SIG-M5 treated with dmso at 0.1 percent for 504 hours (cell line): ENCODE data around the gene CCSER1.
A peak's percentile ranks its signal among the peaks of the same experiment; 100 is the strongest.

Experiments used
- DNase-seq: peaks from one replicate; lab custom pipeline; 2025; ENCODE audit not compliant: unreplicated experiment; lab: John Stamatoyannopoulos, UW

The CCSER1 gene

GRCh38 chr4:90127223-90127705 is at the start of gene CCSER1:
TSS of gene CCSER1 (plus strand) at chr4:90127394.
- DNase-seq: peak; percentile 7

GRCh38 chr4:90078440-90078839 is 48.8 kb upstream of the CCSER1 start:
- no peak for DNase-seq

GRCh38 chr4:90080116-90080515 is 47.1 kb upstream of the CCSER1 start:
- no peak for DNase-seq

GRCh38 chr4:90081432-90082144 is 45.6 kb upstream of the CCSER1 start:
- DNase-seq: no peak

- DNase-seq: no peak
Measured at GRCh38 chr4:90082449-90082848, 44.7 kb upstream of the CCSER1 start.

- DNase-seq: no peak
Measured at GRCh38 chr4:90084277-90084966, 42.8 kb upstream of the CCSER1 start.

GRCh38 chr4:90084967-90085295 is 42.3 kb upstream of the CCSER1 start:
- DNase-seq: no peak

GRCh38 chr4:90093526-90093925 is 33.7 kb upstream of the CCSER1 start:
- DNase-seq: no peak

- DNase-seq: no peak
Measured at GRCh38 chr4:90095000-90095399, 32.2 kb upstream of the CCSER1 start.

GRCh38 chr4:90099812-90100211 is 27.4 kb upstream of the CCSER1 start:
- DNase-seq: peak; percentile 2

GRCh38 chr4:90103991-90104390 is 23.2 kb upstream of the CCSER1 start:
- DNase-seq: no peak

GRCh38 chr4:90105274-90105673 is 21.9 kb upstream of the CCSER1 start:
- no peak for DNase-seq

- DNase-seq: no peak
Measured at GRCh38 chr4:90112715-90113114, 14.5 kb upstream of the CCSER1 start.

- DNase-seq: no peak
Measured at GRCh38 chr4:90113881-90114457, 13.2 kb upstream of the CCSER1 start.

- no peak for DNase-seq
Measured at GRCh38 chr4:90118527-90119195, 8.5 kb upstream of the CCSER1 start.

GRCh38 chr4:90120037-90120436 is 7.2 kb upstream of the CCSER1 start:
- DNase-seq: no peak

- no peak for DNase-seq
Measured at GRCh38 chr4:90120815-90121214, 6.4 kb upstream of the CCSER1 start.

GRCh38 chr4:90121676-90122354 is 5.4 kb upstream of the CCSER1 start:
- no peak for DNase-seq

GRCh38 chr4:90122355-90122748 is 4.8 kb upstream of the CCSER1 start:
- DNase-seq: no peak

GRCh38 chr4:90124276-90124675 is 2.9 kb upstream of the CCSER1 start:
- DNase-seq: no peak

- no peak for DNase-seq
Measured at GRCh38 chr4:90126805-90127204, 389 bp upstream of the CCSER1 start.
